Measurements from ENCODE around the gene SEC23B. TPM values are rescaled to one million over a fixed set of nuclear protein-coding genes. Genes with fewer than 3 reads are reported as not detected.
"Not testable (repeated sequence)": the region's sequence is repeated elsewhere in the genome, so short reads cannot be mapped to it uniquely, and the experiment has no call there.

SEC23B gene
- total RNA-seq, 4 donors from 2014 or later: 27.1 to 49.2 (median 43.4) TPM

DNA sequence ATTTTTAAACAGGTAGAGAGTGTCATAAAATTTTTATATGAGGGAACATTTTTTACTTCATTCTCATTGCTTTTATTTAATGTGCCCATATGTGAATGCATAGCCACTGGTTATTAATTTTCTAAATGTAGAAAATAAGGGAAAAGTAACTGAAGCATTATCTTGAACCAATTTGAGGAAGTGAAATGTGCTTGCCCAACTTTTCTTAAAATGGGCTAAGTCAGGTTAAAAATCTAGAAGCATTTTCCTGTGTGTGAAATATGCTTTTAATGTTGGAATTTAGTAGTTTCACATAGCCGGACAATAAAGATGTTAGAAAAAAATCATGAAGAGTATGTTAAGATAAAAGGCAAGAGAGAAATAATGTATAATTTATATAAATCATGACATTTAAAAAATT, 3.8 kb downstream of the SEC23B start:
- Histone ChIP-seq H3K4me3 (no peak overlapping the region), H3K4me1 (no peaks in the 10 kb centered on the region), H3K9me3 (no peaks in the 10 kb centered on the region), H3K27ac (no peak overlapping the region), H3K27me3 (no peaks in the 10 kb centered on the region), H3K36me3 (no peaks in the 10 kb centered on the region)
- TF ChIP-seq, protein P1, sequence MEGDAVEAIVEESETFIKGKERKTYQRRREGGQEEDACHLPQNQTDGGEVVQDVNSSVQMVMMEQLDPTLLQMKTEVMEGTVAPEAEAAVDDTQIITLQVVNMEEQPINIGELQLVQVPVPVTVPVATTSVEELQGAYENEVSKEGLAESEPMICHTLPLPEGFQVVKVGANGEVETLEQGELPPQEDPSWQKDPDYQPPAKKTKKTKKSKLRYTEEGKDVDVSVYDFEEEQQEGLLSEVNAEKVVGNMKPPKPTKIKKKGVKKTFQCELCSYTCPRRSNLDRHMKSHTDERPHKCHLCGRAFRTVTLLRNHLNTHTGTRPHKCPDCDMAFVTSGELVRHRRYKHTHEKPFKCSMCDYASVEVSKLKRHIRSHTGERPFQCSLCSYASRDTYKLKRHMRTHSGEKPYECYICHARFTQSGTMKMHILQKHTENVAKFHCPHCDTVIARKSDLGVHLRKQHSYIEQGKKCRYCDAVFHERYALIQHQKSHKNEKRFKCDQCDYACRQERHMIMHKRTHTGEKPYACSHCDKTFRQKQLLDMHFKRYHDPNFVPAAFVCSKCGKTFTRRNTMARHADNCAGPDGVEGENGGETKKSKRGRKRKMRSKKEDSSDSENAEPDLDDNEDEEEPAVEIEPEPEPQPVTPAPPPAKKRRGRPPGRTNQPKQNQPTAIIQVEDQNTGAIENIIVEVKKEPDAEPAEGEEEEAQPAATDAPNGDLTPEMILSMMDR (IDR thresholded peaks at IDR 0.05): no peak
- no peak for TF ChIP-seq POLR2A (IDR thresholded peaks at IDR 0.05)
- no peak for DNase-seq
- intact Hi-C loops (cut with DNase I; ENCODE audit: low total_unique reads): no loop called here

DNA sequence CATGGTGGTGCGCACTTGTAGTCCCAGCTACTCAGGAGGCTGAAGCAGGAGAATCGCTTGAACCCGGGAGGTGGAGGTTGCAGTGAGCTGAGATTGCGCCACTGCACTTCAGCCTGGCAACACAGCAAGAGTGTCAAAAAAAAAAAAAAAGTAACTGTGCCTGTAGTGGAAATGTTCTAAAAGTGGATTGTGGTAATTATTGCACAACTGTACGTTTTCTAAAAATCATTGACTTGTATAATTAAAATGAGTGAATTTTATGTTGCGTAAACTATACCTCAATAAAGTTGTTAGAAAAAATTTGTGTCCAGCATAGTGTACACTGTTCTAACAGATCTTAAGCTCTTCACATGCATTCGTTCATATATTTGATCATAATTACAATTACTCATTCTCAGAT, 5.5 kb downstream of the SEC23B start:
- no peak for DNase-seq
- H3K4me3 ChIP-seq: no peak overlapping the region
- H3K4me1 ChIP-seq: no peaks in the 10 kb centered on the region
- H3K27me3 ChIP-seq: no peaks in the 10 kb centered on the region
- H3K9me3 ChIP-seq: no peaks in the 10 kb centered on the region
- TF ChIP-seq, protein P1 (IDR thresholded peaks at IDR 0.05): no peak
- no peak for TF ChIP-seq POLR2A (IDR thresholded peaks at IDR 0.05)
- intact Hi-C loops (cut with DNase I; ENCODE audit: low total_unique reads): no loop called here
- H3K27ac ChIP-seq: no peak overlapping the region
- H3K36me3 ChIP-seq: no peaks in the 10 kb centered on the region

DNA sequence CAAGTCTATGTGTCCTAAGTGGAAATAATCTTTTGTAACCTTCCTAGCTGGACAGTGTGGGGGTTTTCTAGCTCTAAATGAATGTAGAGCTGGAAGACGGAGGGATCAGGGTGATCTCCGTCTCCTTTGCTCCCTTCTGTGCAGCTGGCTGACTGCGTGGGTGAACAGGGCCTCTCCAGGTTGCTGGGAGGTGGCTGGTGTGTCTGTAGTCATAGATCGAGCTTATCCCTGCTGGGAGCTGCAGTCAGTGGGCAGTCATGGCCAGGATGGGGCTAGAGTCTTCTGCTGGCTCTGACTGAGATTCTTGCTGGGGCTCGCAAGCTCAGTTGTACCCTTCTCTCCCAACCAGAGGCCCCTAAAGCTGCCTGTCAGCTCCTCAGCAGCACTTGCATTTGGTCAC, 6.4 kb downstream of the SEC23B start:
- no peak for DNase-seq
- Histone ChIP-seq H3K9me3 (no peaks in the 10 kb centered on the region), H3K36me3 (no peaks in the 10 kb centered on the region)

DNA sequence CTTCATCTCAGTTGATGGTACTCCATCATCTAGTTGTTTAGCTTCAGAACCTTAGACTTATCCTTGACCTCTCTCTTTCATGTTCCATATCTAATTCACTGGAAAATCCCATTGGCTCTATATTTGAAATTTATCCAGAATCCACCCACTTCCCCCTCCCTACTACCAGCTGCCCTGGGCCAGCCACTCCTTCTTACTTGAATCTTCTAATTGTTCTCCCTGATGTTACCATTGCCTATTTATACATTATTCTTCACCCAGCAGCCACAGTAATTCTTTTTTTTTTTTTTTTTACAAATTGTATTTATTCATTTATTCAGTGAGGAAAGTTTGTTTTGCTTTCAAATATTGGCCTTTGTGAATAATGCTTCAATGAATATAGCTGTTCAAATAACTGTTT, 8.2 kb downstream of the SEC23B start:
- Histone ChIP-seq H3K4me3 (no peak overlapping the region), H3K27me3 (no peaks in the 10 kb centered on the region), H3K36me3 (no peaks in the 10 kb centered on the region), H3K9me3 (no peaks in the 10 kb centered on the region), H3K4me1 (no peaks in the 10 kb centered on the region), H3K27ac (no peak overlapping the region)
- TF ChIP-seq POLR2A (IDR thresholded peaks at IDR 0.05): no peak
- TF ChIP-seq, protein P1 (IDR thresholded peaks at IDR 0.05): no peak
- DNase-seq: no peak
- intact Hi-C loops (cut with DNase I; ENCODE audit: low total_unique reads): no loop called here

More for the DNA sequence above, 6.4 kb downstream of the SEC23B start:
- TF ChIP-seq, protein P1 (IDR thresholded peaks at IDR 0.05): no peak
- TF ChIP-seq POLR2A (IDR thresholded peaks at IDR 0.05): no peak
- intact Hi-C loops (cut with DNase I; ENCODE audit: low total_unique reads): no loop called here
- Histone ChIP-seq H3K4me1 (no peaks in the 10 kb centered on the region), H3K4me3 (no peak overlapping the region), H3K27ac (no peak overlapping the region), H3K27me3 (no peaks in the 10 kb centered on the region)

DNA sequence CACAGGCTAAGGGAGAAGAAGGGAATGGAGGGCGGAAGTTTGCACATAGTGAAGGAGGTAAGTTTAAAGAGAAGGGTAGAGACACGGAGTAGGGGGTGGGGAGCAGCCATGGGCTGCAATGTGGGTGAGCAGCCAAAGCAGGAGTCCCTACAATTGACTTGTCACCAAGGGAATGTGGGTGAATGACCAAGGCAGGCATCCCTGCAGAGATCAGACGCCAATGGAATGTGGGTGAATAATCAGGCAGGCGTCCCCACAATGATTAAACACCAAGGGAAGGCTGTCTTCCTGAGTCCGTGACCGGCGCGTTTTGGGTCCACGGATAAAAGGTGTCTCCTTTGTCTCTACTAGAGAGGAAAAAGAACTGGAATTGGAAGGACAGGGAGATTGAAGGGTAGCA, 14.3 kb downstream of the SEC23B start:
- H3K36me3 ChIP-seq; H3K4me3 ChIP-seq; H3K4me1 ChIP-seq; intact Hi-C loops (cut with DNase I; ENCODE audit: low total_unique reads); DNase-seq; H3K27me3 ChIP-seq; H3K9me3 ChIP-seq; H3K27ac ChIP-seq: not testable (repeated sequence)

DNA sequence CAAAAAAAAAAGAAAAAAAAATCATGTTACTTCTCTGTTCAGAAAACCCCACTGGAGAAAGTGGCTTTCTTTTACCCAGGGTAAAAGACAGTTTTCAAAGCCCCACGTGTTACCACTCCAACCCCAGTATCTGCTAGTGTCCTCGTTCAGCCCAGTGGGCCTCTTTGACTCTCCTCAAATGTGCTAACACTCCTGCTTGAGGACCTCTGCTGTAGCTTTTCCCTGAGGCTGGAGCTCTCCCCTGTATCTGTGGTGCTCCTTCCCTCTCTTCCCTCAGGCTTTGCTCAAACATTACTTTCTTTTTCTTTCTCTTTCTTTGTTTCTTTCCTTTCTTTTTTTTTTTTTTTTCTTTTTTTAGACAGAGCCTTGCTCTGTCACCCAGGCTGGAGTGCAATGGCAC, 15.3 kb downstream of the SEC23B start:
- TF ChIP-seq, protein P1 (IDR thresholded peaks at IDR 0.05): no peak
- TF ChIP-seq POLR2A (IDR thresholded peaks at IDR 0.05): no peak
- Histone ChIP-seq H3K9me3 (no peaks in the 10 kb centered on the region), H3K36me3 (no peaks in the 10 kb centered on the region), H3K4me3 (no peak overlapping the region), H3K27me3 (no peaks in the 10 kb centered on the region), H3K4me1 (no peaks in the 10 kb centered on the region), H3K27ac (no peak overlapping the region)
- DNase-seq: no peak
- intact Hi-C loops (cut with DNase I; ENCODE audit: low total_unique reads): no loop called here

All from uterus (tissue), 4 donors.